GM18511 (cell line): ENCODE data around the gene WNT7A.

Source experiments
- ATAC-seq: cut with Tn5 transposase; IDR thresholded peaks from one replicate; pipeline ENCODE4 v1.9.1; 2021; ENCODE audit warnings: mild to moderate bottlenecking, moderate library complexity; ENCODE audit not compliant: unreplicated experiment

WNT7A gene

GRCh38 chr3:13831386-13831996, 48.4 kb downstream of the WNT7A start:
- ATAC-seq = no peak

GRCh38 chr3:13829311-13829710, 50.6 kb downstream of the WNT7A start:
- no peak for ATAC-seq

- ATAC-seq = no peak
Observed at GRCh38 chr3:13828501-13829265, 51.2 kb downstream of the WNT7A start.

GRCh38 chr3:13827699-13828098, 52.2 kb downstream of the WNT7A start:
- ATAC-seq = no peak

GRCh38 chr3:13827256-13827655, 52.6 kb downstream of the WNT7A start:
- no peak for ATAC-seq

- ATAC-seq = no peak
Observed at GRCh38 chr3:13826672-13827071, 53.2 kb downstream of the WNT7A start.

- no peak for ATAC-seq
Observed at GRCh38 chr3:13825821-13826220, 54.0 kb downstream of the WNT7A start.

- no peak for ATAC-seq
Observed at GRCh38 chr3:13825311-13825579, 54.6 kb downstream of the WNT7A start.

GRCh38 chr3:13824521-13825310, 55.2 kb downstream of the WNT7A start:
- no peak for ATAC-seq

- ATAC-seq = no peak
Observed at GRCh38 chr3:13823692-13824091, 56.2 kb downstream of the WNT7A start.

GRCh38 chr3:13822871-13823585, 56.8 kb downstream of the WNT7A start:
- no peak for ATAC-seq

GRCh38 chr3:13822042-13822441, 57.8 kb downstream of the WNT7A start:
- ATAC-seq = no peak

GRCh38 chr3:13821126-13821525, 58.7 kb downstream of the WNT7A start:
- no peak for ATAC-seq

- no peak for ATAC-seq
Observed at GRCh38 chr3:13818919-13819318, 61.0 kb downstream of the WNT7A start.

GRCh38 chr3:13815088-13815683, 64.7 kb downstream of the WNT7A start:
- no peak for ATAC-seq

- ATAC-seq = no peak
Observed at GRCh38 chr3:13812034-13812471, 67.8 kb downstream of the WNT7A start.

- no peak for ATAC-seq
Observed at GRCh38 chr3:13811614-13812013, 68.3 kb downstream of the WNT7A start.

- no peak for ATAC-seq
Observed at GRCh38 chr3:13808550-13808949, 71.3 kb downstream of the WNT7A start.

- ATAC-seq = no peak
Observed at GRCh38 chr3:13801361-13802204, 78.3 kb downstream of the WNT7A start.

- ATAC-seq = no peak
Observed at GRCh38 chr3:13800064-13800463, 79.8 kb downstream of the WNT7A start.
